Caco-2 (cell line): ENCODE results near the gene GAPT. TPM values are rescaled to one million over a fixed set of nuclear protein-coding genes. Genes with fewer than 3 reads are reported as not detected.
A peak's percentile ranks its signal among the peaks of the same experiment; 100 is the strongest.

Source experiments
- BruUV-seq: library from RNA; stranded (reverse); fragments of 400-500 nt; replicated peaks from 2 replicates; lab custom pipeline; 2021; lab: Mats Ljungman, UMichigan
- CTCF ChIA-PET: fragments of 300-600 bp; sonication (Branson Sonifier 250); formaldehyde crosslinking; loops from one replicate; lab custom pipeline; 2022; ENCODE audit warnings: antibody characterized with exemption; lab: Charles Lee
- POLR2A ChIA-PET: fragments of 300-600 bp; sonication (Branson Sonifier 250); formaldehyde crosslinking; loops from one replicate; lab custom pipeline; 2022; ENCODE audit warnings: antibody characterized with exemption; lab: Charles Lee
- DNase-seq, 2 experiments: peaks; one replicate each; pipeline versions ENCODE4 v3.0.0 to v3.0.0-alpha.2; 2020 to 2022
- H3K27me3 ChIP-seq: replicated peaks from 2 replicates; pipeline ENCODE4 v1.6.0; 2011; ENCODE audit warnings: low read length; ENCODE audit not compliant: control insufficient read depth, insufficient read depth
- H3K36me3 ChIP-seq: 2 replicates; pipeline ENCODE4 v1.5.1; 2011; ENCODE audit warnings: low read length; ENCODE audit not compliant: control insufficient read depth, insufficient read depth
- H3K4me1 ChIP-seq: fragments of 250-450 bp; sonication (Bioruptor Pico); 2 replicates; pipeline ENCODE4 v1.5.1; 2020; ENCODE audit warnings: mild to moderate bottlenecking
- H3K4me3 ChIP-seq: 2 replicates; pipeline ENCODE4 v1.5.1; 2011; ENCODE audit warnings: low read depth, mild to moderate bottlenecking, control low read depth, low read length
- H3K9me3 ChIP-seq: fragments of 250-450 bp; sonication (Bioruptor Pico); 2 replicates; pipeline ENCODE4 v1.5.1; 2020; ENCODE audit warnings: mild to moderate bottlenecking, moderate library complexity
- H3K27ac Mint-ChIP-seq: one replicate; pipeline ENCODE4 v1.8.0; 2022; ENCODE audit warnings: mixed read lengths; ENCODE audit not compliant: unreplicated experiment
- H3K27me3 Mint-ChIP-seq: one replicate; pipeline ENCODE4 v1.8.0; 2022; ENCODE audit warnings: mixed read lengths; ENCODE audit not compliant: insufficient read depth, unreplicated experiment
- H3K36me3 Mint-ChIP-seq: one replicate; pipeline ENCODE4 v1.8.0; 2022; ENCODE audit warnings: mild to moderate bottlenecking, mixed read lengths; ENCODE audit not compliant: insufficient read depth, unreplicated experiment
- H3K4me1 Mint-ChIP-seq: one replicate; pipeline ENCODE4 v1.8.0; 2022; ENCODE audit warnings: low read depth, mixed read lengths; ENCODE audit not compliant: unreplicated experiment
- H3K4me3 Mint-ChIP-seq: one replicate; pipeline ENCODE4 v1.8.0; 2022; ENCODE audit warnings: mild to moderate bottlenecking, moderate library complexity, mixed read lengths; ENCODE audit not compliant: unreplicated experiment
- H3K9me3 Mint-ChIP-seq: one replicate; pipeline ENCODE4 v1.8.0; 2022; ENCODE audit warnings: mixed read lengths; ENCODE audit not compliant: unreplicated experiment
- CTCF ChIP-seq, 2 experiments: fragments of 200-600 bp in 1 of 2; IDR thresholded peaks; 1 replicate in 1 of 2; 2 replicates in 1 of 2; pipeline versions ENCODE4 v1.5.1 to v1.8.0; 2011 to 2022; ENCODE audit warnings: antibody characterized with exemption in 1 of 2, control low read depth in 1 of 2, inconsistent platforms in 1 of 2, low read depth in 1 of 2, low read length in 1 of 2, mild to moderate bottlenecking in 1 of 2, moderate library complexity in 1 of 2; ENCODE audit not compliant: insufficient read depth in 1 of 2, severe bottlenecking in 1 of 2, unreplicated experiment in 1 of 2
- intact Hi-C: fragments of 100-400 bp; cut with micrococcal nuclease; formaldehyde crosslinking; loops from one replicate; pipeline ENCODE4 v1.10.0; 2022; ENCODE audit not compliant: unreplicated experiment
- total RNA-seq: library from RNA; stranded (reverse); gene quantifications from 2 replicates; pipeline ENCODE4 v1.2.3, GENCODE V29; 2022

Gene GAPT
- total RNA-seq, 1 experiment from 2014 or later = not detected

DNA sequence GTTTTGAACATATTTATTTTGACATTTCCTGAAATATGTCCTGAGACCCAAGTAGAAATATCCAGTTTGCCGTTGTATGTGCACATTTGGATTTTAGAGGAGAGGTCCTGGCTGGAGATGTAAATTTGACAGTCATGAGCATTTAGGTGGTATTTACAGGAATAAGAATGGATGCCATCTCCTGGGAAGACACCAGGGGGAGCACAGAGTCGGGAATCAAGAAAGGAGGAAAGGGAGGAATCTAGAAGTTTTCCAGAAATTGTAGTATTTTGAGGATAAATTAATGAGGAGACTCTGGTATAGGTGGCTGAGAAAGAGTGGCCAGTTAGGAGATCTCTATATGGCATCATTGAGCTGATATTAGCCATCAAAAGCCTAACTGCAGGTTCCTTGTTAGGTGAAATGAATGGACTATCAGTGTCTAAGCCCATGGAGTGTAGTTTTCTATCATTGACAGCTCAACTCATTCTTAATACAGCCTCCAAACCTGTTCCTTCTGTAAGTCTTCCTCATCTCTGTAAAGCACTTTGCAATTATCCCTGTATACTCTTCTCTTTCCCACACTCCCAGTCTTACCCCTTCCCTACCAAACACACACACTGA, 7.2 kb downstream of the GAPT start:
- Histone ChIP-seq H3K27me3 (no peaks in the 10 kb centered on the region), H3K9me3 (no peaks in the 10 kb centered on the region), H3K4me3 (no peak overlapping the region), H3K4me1 (peaks cover 20% of the 10 kb centered on the region), H3K36me3 (no peaks in the 10 kb centered on the region)
- Mint-ChIP-seq H3K27ac (no peak overlapping the region), H3K27me3 (no peaks in the 10 kb centered on the region), H3K4me3 (no peak overlapping the region), H3K36me3 (no peaks in the 10 kb centered on the region), H3K9me3 (no peaks in the 10 kb centered on the region), H3K4me1 (peaks cover 36% of the 10 kb centered on the region)
- DNase-seq = peak in 1 of 2 experiments; percentile 64
- POLR2A ChIA-PET = no interaction called here
- BruUV-seq = no TSS peak
- intact Hi-C loops = loop anchor here (1.0 to 5.0 kb wide), 4 partner anchors 69 to 352 kb away; no protein-coding TSS in a partner anchor
- CTCF ChIA-PET = interaction anchor here (4.3 kb wide), 1 partner anchor 351 kb away, joined by 24 read pairs; no protein-coding TSS in a partner anchor
- TF ChIP-seq CTCF (IDR thresholded peaks at IDR 0.05; ENCODE audit: insufficient read depth in 1 of 2, low read depth in 1 of 2, low read length in 1 of 2, severe bottlenecking in 1 of 2, unreplicated experiment in 1 of 2) = peak; percentile 76 to 80

DNA sequence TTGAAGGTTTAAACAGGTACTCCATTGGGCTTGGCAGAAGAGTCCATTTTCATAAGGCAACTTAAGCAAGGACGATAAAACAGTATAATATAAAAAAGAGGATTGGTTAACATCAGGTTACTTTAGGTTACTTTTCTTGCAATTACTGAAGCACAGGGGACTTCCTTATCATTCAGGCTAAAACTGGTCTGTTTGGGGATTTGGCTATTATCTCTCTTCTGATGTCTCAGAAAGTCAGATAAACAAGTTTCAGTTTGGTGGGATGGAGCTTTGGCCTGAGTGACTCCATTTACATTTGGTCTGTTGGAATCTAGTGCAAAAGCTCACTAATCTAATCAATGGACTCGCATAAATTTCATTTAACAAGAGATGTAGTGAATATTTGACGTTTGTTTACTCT, 8.0 kb downstream of the GAPT start:
- no peak overlapping the region for H3K4me3 Mint-ChIP-seq
- H3K27ac Mint-ChIP-seq = peak overlapping the region; percentile 7
- H3K9me3 Mint-ChIP-seq = no peaks in the 10 kb centered on the region
- no TSS peak for BruUV-seq
- no peak for TF ChIP-seq CTCF (IDR thresholded peaks at IDR 0.05; ENCODE audit: insufficient read depth in 1 of 2, low read depth in 1 of 2, low read length in 1 of 2, severe bottlenecking in 1 of 2, unreplicated experiment in 1 of 2)
- Histone ChIP-seq H3K9me3 (no peaks in the 10 kb centered on the region), H3K27me3 (no peaks in the 10 kb centered on the region), H3K36me3 (no peaks in the 10 kb centered on the region), H3K4me1 (peaks cover 20% of the 10 kb centered on the region), H3K4me3 (no peak overlapping the region)
- peaks cover 36% of the 10 kb centered on the region for H3K4me1 Mint-ChIP-seq
- ChIA-PET CTCF (interaction anchor here (4.3 kb wide), 1 partner anchor 351 kb away, joined by 24 read pairs; no protein-coding TSS in a partner anchor), POLR2A (no interaction called here)
- intact Hi-C loops = loop anchor here (5.0 kb wide), 2 partner anchors 68 to 313 kb away; no protein-coding TSS in a partner anchor
- H3K36me3 Mint-ChIP-seq = no peaks in the 10 kb centered on the region
- DNase-seq = no peak
- H3K27me3 Mint-ChIP-seq = no peaks in the 10 kb centered on the region

DNA sequence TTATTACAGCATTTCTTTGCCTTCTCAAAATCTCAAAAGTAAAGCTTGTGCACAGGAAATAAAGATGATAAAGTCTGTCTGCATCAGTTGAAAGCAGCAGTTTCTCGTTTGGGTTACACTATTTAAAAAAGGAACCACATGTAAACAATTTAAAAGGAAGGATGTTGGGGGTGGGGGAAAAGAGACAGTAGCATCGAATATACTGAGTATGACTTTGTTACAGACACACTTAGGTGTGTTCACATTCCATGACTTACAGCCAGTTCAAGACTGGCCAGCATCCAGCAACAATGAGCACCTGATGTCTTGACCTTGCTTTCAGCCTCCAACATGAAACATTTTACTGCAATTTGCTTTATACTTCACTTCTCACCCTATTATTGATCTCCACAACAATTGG, 8.7 kb downstream of the GAPT start:
- no peak for DNase-seq
- H3K36me3 Mint-ChIP-seq = no peaks in the 10 kb centered on the region
- no peaks in the 10 kb centered on the region for H3K9me3 Mint-ChIP-seq
- no peaks in the 10 kb centered on the region for H3K27me3 Mint-ChIP-seq
- intact Hi-C loops = loop anchor here (5.0 kb wide), 3 partner anchors 67 to 312 kb away; partner anchors contain the start of gene RAB3C
- Histone ChIP-seq H3K27me3 (no peaks in the 10 kb centered on the region), H3K4me1 (peaks cover 26% of the 10 kb centered on the region), H3K4me3 (no peak overlapping the region), H3K36me3 (no peaks in the 10 kb centered on the region), H3K9me3 (no peaks in the 10 kb centered on the region)
- H3K27ac Mint-ChIP-seq = peak overlapping the region; percentile 7
- BruUV-seq = no TSS peak
- ChIA-PET CTCF (no interaction called here), POLR2A (no interaction called here)
- no peak overlapping the region for H3K4me3 Mint-ChIP-seq
- no peak for TF ChIP-seq CTCF (IDR thresholded peaks at IDR 0.05; ENCODE audit: insufficient read depth in 1 of 2, low read depth in 1 of 2, low read length in 1 of 2, severe bottlenecking in 1 of 2, unreplicated experiment in 1 of 2)
- H3K4me1 Mint-ChIP-seq = peaks cover 40% of the 10 kb centered on the region
